ENCODE data around the gene MPZL2.
"Not testable (repeated sequence)": the region's sequence is repeated elsewhere in the genome, so short reads cannot be mapped to it uniquely, and the experiment has no call there.

Gene MPZL2

DNA sequence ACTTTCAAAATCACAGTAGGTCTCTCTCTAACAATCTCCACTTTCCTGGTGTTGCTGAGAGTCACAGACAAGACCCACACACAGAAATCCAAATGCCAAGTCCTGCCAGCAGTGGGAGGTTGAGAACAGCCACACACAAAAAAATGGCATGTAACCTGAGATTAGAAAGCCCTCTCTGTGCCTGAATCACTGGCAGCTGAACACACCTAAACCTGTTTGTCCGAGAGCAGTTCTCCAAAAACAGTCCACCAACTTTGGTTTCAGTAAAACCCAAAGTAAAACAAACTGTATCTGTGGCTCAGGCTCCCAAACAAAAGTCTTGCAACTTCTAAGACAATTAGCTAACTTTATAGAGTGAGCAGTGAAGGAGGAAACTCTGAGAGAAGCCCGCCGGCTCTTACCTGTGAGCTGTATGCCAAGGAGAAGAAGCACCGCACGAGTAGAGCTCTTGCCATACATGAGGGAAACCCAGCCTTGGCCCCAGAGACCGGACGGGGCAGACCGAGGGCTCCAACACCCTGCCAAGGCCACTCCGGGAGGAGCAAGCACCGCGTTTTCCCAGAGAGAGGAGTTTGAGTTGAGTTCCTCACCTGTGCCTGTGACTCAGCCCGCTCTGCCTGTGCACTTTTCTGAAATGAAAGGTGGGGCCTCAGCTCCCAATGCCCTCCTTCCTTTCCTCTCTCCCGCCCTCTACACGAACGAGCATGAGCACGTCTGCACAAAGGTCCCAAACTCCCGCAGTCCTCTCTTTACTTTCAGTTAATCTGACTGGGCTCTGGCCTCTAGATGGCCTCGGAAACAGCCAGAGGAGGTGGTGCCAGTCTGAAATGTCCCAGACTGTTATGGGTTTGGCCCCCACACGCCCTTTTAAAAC is at the start of gene MPZL2:
MPZL2 (minus strand) TSS at position 603 of the 874 bp plus-strand sequence; CDS start at position 459, 144 bp downstream.
- DNase-seq: no peak

DNA sequence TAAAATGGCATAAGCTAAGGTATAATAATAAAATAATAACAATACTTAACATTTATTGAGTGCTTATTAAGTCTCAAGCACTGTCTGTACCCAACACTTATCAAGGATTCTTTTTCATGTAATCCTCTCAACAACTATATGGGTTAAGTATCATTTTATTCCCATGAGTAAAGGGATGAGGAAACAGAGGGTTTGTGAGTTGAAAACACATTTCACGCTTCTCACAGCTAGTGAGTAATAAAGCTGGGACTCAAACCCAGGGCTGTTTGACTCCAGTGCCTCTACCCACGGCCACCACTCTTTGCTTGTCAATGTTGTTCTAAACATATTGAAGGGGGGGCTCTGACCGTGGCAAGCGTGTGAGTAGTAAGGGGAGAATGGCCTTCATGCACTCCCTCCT is 49.1 kb upstream of the MPZL2 start:
- no peak for DNase-seq

DNA sequence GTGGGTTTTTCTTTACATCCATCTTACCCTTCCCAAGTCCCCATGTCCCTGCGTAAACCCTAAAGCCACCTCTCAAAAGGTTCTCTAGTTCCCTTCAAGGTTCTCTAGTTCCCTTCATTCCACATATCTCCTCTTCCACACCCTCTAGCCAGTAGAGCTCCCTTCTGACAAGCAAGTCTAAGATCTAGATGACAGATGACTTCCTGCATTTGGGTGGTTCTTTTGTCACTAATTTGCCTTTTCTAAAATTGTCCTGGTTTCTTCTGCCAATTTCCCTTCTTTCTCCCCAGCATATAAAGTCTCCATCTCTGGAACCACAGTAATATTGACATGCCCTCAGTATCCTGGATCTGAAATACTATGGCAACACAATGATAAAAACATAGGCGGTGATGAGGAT is 48.2 kb upstream of the MPZL2 start:
- DNase-seq: no peak

DNA sequence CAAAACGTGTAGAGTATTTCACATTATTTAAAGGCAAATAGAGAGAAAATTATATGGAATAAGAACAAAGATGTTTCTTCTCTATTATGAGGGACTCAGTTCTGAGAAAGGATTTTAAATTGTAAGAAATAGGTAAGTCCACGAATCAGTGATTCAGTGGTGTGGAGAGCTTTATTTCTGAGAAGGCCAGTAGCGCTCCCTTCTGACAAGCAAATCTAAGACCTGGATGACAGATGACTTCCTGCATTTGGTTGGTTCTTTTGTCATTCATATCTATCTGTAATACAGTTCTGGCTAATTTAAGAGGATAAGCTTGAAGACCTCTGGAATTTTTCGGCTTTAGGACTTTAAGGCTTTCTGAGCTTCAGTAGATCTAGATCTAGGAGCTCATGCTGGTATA is 47.4 kb upstream of the MPZL2 start:
- no peak for DNase-seq

DNA sequence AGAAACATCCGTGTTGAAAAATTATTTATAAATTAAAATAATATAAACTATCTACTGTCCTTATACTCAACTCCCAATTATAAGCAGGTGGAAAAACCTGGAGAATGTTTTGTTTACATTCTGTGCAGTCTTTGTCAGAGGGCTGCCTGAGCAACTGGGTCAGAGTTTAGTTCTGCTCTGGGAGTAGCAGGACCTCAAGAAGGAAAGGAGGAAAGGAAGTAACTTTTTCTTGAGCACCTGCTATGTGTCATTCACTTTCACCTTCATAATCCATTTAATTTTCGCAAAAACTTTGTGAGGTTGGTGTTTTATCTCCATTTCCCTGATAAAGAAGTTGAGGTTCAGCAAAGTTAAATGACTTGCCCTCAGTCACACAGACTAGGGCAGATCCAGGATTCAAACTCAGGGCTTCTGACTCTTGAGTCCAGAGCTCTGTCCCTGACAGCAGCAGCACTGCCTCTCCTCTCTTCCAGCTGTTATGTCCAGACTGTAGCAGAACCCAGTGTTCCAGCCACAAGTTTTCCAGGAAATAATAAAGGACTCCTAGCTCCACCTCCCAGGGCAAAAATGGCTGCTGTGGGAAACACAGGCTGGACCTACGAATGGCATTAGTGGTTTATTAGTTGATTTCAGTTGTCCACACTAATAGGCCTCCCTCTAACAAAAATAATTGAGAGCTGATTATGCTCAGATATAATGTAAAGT is 46.8 kb upstream of the MPZL2 start:
- no peak for DNase-seq

DNA sequence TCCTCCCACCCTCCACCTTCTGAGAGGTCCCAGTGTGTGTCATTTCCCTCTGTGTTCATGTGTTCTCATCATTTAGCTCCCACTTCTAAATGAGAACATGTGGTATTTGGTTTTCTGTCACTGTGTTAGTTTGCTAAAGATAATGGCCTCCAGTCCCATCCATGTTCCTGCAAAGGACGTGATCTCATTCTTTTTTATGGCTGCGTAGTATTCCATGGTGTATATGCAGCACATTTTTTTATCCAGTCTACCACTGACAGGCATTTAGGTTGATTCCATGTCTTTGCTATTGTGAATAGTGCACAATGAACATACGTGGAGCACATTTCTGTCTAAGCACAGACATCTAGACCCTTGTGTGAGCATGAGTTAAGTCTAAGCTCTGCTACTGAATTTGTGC is 46.2 kb upstream of the MPZL2 start:
- DNase-seq: no peak

DNA sequence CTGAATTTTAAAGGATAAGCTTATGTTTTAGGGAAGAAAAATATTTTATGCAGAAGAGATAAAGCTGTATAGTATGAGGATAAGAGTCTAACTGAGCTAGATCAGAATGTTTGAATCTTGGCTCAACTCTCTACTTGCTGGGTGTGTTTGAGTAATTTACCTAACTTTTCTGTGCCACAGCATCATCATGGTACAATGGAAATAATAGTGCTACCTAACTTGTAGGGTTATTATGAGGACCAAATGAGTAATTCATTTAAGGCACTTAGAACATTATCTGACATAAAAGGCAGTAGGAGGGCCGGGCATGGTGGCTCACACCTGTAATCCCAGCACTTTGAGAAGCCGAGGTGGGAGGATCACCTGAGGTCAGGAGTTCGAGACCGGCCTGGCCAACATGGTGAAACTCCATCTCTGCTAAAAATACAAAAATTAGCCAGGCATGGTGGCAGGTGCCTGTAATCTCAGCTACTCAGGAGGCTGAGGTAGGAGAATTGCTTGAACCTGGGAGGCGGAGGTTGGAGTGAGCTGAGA is 45.0 kb upstream of the MPZL2 start:
- not testable (repeated sequence) for DNase-seq

DNA sequence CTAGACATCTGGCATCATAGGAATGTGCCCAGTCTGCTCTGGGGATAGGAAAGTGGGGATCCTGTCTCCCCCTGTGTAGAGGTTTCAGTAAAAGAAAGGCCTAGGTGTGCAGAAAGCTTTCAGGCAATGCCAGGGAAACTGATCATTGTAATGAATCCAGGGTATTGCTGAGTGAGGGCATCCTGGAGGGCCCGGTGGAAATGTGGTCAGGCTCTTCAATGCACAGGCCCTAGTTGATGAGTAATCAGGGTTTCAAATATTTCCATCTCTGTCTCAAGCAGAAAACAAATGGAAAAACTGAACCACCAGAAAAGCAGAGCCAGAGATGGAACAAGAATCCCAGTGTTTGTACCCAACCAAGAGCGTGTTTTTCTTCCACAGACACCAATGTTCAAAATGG is 42.5 kb upstream of the MPZL2 start:
- DNase-seq: no peak

DNA sequence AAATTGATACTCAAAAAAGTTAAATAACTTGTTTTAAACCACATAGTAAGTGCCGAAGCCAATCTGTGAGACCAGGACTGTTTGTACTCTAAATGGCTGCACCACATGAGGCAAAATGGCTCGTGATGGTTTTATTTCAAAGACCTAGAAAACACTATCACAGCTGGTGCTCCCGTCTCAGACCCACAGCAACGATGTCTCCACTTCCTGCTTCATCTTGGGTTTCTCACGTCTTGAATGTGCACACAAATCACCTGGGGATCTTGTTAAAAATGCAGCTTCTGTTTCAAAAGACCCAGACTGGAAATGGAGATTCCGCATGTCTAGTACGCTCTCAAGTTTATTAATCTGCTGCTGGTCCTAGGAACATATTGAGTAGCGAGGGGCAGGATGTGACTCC is 41.6 kb upstream of the MPZL2 start:
- DNase-seq: no peak

DNA sequence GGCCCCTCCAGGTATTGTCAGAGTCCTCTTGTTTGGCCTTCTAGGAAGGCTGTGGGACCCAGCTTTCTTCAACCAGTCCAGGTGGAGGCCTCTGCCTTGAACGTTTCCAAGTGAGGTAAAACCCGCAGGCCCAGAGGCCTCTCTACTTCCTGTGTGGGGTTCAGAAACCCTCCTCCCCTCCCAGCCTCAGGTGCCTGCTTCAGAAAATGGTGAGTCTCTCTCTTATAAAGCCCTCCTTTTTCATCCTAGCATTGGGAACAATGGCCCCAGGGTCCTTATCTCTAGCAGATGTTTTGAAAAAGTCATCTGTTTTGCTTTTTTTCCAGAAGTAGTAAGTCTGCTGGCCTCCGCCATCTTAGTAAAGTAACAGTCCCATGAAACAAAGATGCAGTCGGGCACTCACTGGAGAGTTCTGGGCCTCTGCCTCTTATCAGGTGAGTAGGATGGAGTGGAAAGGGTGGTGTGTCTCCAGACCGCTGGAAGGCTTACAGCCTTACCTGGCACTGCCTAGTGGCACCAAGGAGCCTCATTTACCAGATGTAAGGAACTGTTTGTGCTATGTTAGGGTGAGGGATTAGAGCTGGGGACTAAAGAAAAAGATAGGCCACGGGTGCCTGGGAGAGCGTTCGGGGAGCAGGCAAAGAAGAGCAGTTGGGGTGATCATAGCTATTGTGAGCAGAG is 40.6 kb upstream of the MPZL2 start, which contains the start of gene CD3E:
CD3E (plus strand) TSS at position 163 of the 681 bp plus-strand sequence; CDS start at position 386, 223 bp downstream.
- DNase-seq: no peak

DNA sequence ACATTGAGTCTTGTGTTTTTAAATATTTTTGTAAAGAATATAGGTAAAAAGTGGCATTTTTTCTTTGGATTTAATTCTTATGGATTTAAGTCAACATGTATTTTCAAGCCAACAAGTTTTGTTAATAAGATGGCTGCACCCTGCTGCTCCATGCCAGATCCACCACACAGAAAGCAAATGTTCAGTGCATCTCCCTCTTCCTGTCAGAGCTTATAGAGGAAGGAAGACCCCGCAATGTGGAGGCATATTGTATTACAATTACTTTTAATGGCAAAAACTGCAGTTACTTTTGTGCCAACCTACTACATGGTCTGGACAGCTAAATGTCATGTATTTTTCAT is 40.1 kb upstream of the MPZL2 start:
- DNase-seq: no peak

DNA sequence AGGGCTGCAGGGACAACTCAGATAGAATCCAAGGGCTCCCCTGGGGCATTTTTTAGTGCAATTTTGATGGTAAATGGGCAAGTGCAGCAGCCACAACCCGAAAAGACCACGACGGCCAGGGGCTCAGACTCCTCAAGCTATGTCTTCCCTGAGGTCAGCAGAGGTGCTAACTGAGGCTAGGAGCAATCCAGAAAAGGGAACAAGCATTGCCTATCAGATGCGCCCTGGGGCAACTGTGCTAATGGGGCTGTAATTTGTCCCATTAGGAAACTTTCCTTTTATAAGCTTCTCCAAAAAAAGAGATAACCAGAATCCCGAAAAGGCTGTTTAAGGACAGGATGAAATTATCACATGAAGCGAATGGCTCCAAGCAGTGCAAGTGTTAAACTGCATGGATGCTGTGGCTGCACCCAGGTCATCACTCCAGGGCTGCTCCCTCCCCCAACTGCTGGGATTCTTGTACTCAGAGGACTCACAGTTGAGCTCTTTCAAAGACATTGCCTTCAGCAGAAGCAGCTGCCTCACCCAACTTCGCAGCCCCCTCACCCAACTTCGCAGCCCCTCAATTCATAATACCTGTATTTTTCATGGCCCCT is 37.6 kb upstream of the MPZL2 start:
- no peak for DNase-seq

DNA sequence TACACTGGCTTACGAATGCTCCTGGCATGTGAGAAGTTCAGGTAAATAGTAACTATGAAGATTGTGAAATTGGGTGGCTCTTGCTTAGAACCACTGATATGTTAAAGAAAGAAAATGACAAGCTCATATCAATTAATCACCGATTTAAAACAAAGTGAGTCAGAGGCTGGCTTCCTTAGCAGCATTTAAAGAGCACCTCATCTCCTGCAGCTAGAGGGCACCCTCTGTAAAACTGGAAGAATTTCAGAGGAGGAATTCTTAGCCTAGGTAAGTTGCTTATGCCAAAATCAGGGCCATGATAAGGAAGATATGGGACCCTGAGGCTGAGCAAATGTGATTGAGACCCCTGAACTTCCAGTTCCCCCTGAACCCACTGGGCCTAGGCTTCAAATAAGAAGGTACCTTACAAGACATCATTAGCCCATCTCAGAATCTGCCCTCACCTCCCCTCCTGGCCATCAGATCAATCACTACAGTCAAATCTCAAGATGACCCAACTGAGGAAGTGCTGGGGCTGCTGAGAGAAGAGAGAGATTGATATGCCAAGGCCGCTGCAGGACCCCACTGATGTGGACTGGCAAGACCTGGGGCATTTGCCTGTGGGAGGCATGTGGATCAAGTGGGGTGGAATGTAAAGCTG is 31.8 kb upstream of the MPZL2 start:
- DNase-seq: no peak

DNA sequence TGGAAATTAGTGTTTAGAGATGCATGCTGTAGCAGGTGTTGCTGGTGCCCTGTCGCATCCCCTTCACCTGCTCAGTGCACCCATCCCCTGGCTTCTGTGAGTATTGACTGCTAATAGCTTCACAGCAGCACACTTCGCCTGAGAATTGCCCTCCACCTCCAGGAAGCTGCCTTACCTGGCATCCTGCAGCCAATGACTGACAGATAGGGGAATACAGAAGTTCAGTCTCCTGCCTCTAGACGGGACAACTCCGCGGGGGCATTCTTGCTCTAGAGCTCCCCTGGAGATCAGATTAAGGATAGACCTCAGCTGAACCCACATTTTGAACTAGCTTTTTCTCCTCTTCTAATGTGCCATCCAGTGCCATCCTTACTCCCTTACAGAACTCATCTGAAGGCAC is 31.1 kb upstream of the MPZL2 start:
- no peak for DNase-seq

DNA sequence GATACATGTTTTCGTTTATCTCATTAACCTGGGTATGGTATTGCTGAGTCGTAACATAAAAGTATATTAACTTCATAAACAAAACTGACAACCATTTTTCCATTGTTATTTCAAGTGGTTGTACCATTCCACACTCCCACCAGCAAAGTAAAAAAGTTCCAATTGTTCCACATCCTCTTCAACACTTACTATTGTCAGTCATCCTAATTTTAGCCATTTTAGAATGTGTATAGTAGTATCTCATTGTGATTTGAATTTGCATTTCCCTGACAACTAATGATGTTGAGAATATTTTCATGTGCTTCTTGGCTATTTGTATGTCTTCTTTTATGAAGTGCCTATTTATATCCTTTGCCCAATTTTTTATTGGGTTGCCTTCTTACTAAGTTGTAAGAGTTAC is 30.0 kb upstream of the MPZL2 start:
- DNase-seq: no peak

DNA sequence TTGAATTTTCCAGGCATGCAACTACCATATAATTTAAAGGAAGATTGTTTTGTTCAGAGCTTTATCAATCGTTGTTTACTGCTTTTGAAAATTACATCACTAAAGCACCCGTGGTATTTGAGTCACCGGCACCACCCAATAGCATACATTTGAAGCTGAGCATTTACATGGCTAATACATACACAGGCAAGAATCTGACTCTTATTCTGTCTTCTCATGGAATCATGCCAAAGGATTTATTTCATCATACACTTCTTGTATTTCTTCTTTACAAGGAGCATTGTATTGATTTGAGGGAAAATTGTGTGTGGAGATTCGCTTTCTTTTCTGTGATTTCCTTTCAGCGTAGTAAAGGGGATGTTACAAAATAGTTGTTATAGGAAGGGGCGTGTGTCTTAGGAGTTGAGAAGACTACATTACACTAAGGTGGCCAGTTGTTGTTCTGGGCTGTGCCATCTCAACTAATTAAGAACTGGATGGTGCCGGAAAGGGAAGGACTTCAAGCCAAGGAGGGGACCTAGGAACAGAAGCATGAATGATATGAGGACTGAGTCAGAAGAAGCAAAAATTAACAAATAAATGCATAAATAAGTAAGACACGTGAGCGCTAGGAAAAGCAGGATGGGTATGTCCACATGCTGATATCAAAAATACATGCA is 27.5 kb upstream of the MPZL2 start:
- no peak for DNase-seq

DNA sequence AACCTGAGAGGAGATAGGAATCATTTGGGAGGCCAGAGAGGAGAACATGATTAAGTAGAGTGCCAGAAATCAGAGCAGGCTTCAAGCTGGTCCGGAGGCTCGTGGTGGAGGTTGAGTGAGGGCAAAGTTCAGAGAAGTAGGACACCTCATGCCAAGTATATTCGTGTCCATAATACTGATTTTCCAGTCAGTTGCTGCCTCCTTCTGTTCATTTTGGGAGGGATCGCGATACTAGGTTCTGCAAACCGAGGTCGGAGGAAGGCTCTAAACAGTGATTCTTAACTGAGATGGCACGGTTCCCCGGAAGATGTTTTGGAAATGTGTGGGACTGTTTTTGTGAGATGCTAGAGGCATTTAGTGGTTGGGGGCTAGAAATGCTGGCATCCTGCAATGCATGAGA is 26.8 kb upstream of the MPZL2 start:
- peak; percentile 7 for DNase-seq

DNA sequence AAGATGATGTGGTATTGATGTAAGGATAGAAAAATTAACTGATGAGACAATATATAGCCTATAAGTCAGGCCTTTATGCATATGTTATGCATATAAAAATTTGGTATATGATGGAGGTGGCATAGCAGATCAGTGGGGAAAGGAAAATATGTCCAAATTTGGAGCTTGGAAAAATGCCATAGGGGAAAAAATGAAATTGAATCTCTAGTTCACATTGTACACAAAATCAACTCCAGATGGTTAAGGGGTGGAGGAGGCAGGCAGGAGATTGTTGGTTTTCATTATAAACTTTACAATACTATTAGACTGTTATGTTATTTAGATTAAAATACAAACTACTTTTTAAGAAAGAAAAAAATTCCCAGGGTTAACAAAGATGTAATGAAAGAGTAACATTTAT is 25.3 kb upstream of the MPZL2 start:
- no peak for DNase-seq

DNA sequence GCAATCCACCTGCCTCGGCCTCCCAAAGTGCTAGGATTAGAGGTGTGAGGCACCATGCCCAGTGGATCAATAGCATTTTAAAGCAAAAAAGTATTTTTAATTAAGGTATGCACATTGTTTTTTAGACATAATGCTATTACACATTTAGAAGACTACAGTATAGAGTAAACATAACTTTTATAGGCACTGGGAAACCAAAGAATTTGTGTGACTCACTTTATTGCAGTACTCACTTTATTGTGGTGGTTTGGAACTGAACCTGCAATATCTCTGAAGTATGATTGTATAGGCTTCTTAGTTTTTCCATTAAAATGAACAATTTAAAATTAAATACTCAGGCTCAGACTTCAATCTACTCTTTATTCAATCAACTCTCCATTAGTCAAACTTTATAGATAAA is 22.9 kb upstream of the MPZL2 start:
- no peak for DNase-seq

DNA sequence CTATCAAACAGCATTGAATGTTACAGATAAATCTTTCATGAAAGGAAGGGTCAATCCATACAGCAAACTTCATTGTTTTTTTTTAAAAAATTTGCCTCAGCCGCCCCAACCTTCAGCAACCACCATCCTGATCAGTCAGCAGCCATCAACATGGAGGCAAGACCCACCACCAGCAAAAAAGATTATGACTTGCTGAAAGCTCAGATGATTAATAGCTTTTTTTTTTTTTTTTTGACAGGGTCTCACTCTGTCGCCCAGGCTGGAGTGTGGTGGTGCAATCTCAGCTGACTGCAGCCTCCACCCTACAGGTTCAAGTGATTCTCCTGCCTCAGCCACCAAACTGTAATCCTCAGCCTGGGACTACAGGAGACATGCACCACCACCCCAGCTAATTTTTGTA is 22.4 kb upstream of the MPZL2 start:
- DNase-seq: no peak

DNA sequence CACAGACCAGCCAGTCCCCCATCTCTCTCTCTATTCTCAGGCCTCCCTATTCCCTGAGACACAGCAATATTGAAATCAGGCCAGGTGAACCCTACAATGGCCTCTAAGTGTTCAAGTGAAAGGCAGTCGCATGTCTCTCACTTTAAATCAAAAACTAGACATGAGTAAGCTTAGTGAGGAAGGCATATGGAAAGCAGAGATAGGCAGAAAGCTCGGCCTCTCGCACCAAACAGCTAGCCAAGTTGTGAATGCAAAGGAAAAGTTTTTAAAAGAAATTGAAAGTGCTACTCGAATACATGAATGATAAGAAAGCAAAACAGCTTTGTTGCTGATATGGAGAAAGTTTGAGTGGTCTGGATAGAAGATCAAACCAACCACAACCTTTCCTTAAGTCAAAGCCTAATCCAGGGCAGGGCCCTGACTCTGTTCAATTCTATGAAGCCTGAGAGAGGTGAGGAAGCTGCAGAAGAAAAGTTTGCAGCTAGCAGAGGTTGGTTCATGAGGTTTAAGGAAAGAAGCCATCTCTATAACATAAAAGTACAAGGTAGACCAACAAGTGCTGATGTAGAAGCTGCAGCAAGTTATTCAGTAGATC is 19.8 kb upstream of the MPZL2 start:
- DNase-seq: no peak

All from midbrain (tissue), 1 donor.